CD4-positive, alpha-beta T cell treated with Interleukin-21 for 1 hour (primary cell): ENCODE data around the gene MYH11.

Experiments
- DNase-seq: peaks from one replicate; pipeline ENCODE4 v3.0.0-alpha.2; 2020

The MYH11 gene

DNA sequence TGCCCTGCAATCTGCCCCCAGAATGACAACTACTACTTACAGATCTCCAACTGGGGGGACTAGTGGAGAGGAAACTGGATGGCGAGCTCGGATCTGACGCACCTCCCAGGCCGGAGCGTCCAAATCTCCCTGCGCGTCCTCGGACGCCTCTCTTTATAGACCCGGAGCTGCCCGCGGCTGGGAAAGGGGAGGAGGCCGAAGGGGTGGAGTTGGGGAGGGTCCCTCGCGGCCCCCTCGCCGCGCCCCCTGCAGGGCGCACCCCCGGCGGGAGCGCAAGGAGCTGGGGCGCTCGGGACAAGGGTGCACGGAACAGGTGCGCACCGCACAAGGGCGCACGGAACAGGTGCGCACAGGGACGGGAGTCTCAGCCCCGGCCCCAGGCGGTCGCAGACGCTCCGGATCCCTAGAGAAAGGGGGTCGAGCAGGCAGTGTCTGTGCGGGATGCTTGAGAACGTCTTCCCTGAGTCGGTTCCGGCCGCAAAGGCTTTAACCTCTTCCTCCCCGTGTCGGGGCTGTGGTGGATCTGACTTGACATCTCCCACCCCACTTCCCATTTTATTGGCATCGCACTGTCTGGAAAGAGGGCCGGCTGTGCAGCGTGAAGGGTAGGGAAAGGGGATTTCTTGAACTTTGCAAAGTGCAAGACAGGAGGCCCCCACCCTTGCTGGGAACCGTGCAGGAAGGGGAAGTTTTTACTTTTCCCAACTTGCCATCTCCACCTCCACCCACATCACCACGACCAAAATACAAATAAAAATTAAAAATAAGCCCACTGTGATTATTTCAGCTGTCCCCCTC is at the start of gene MYH11:
Gene MYH11, minus strand, starts transcription at position 128 of the 798 bp plus-strand sequence. CDS start 18,776 bp downstream, outside the sequence.
- DNase-seq = no peak

DNA sequence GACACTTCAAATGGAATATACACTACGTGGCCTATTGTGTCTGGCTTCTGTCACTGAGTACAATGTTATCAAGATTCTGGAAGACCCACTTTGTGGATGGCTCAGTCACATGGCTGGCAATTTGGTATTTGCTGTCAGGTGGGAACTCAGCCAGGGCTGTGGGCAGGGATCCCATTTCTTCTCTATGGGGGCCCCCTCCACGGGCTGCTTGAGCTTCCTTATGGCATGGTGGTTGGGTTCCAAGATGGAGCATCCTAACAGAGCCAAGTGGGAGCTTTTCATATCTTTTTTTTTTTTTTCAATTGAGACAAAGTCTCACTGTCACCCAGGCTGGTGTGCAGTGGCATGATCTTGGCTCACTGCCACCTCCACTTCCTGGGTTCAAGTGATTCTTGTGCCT is 49.6 kb upstream of the MYH11 start:
- DNase-seq = no peak

DNA sequence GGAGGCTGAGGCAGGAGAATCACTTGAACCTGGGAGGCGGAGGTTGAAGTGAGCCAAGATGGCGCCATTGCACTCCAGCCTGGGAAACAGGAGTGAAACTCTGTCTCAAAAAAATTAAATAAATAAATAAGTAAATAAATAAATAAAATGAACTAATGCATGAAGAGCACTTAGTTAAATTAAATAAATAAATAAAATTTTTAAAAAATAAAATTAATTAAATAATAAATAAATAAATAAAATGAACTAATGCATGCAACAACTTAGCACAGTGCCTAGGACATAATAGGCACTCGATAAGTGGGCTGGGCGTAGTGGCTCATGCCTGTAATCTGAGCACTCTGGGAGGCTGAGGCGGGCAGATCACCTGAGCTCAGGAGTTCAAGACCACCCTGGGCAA is 47.1 kb upstream of the MYH11 start:
- DNase-seq = no peak

DNA sequence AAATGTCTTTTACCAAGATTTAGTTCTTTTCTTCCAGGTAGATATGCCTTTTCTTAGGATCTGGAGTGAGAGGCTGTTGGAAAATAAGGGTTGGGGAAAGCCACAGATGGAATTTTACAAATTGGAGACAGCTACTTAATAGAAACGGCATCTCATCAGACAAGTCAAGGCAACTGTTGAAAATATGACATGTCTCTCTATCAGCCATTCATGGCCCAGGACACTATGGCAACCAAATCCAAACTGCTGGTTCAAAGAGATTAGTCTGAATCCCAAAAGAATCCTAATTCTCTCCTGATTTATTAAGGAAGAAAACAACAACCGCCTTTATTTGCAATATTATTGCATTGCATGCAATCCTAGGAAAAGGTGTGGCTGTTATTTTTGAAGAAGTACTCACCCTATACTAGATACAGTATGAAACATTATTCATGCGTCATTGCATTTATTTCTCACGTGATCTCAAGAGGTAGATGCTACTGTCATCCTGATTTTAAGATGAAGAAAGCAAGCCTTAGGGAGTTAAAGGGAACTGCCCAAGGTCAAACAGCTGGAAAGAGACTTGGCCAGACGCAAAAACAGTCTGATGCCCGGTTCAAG is 44.2 kb upstream of the MYH11 start:
- no peak for DNase-seq

DNA sequence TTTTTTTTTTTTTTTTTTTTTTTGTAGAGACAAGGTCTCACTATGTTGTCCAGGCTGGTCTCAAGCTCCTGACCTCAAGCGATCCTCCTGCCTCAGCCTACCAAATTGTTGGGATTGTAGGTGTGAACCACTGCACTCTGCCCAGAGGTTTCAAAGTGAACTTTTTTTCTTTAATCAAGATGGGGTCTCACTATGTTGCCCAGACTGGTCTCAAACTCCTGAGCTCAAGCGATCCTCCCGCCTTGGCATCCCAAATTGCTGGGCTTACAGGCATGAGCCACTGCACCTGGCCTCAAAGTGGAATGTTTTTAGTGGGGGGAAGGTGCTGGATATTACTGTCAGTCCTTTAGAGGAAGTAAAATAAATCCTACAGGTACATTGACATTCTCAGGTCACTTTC is 43.5 kb upstream of the MYH11 start:
- DNase-seq = no peak

DNA sequence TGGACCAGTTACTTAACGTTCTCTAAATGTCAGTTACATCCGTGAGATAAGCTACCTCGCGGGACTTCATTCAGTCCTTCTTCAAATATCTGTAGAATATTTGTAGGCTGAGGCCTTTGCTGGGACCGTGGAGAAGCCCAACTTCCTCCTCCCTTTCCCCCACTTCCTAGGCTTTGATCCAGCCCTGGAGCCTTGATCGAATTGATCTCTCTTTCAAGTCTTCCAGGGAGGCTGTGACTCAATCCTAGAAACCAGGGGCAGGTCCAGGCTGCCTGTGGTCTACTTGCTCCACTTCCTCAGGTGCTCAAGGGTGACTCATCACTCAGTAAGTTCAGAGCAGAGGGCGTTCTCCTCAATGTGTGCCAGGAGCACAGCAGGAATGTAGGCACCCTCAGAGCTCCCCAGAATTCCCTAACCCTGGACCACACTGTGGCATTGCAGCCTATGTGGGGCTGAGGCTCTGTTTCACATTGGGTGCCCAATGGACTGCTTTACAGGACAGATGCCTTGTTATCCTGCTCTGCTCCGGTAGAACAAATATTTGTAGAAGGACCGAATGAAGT is 42.8 kb upstream of the MYH11 start:
- no peak for DNase-seq

DNA sequence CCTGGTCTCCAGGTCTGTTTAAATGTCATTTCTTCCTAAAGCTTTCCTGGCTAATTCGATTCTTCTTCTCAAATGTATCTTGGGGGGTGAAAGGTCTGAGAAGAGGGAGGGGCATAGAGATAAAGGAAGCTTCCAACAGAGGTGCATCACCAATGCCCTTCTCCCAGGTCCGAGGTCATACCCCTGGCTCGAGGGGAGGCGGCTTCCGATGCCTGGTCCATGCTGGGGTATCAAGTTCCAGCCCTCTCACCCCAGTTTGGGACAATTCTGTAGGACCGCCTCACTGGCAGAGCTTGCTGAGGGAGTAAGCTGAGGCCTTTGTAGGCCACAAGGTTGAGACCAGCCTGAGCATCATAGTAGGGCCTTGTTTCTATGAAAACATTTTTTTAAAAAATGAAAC is 41.8 kb upstream of the MYH11 start:
- no peak for DNase-seq

DNA sequence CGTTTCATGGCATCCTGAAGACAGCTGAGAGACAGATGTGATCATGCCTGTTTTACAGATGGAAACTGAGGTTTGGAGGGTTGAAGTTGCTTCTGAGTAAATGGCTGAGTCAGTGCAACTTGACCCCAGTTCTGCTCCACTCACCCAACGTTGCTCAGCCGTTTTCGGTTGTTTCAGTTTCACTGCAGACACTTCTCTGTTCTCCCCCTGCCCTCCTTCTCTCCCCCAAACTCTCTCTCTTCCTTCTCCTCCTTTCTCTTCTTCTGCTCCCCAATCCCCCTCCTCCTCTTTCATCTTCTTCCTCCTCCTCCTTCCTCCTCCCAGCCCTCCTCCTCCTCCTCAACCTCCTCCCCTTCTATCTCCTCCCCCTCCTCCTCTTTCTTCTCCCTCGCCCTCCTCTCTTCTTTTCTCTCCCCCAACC is 41.0 kb upstream of the MYH11 start:
- no peak for DNase-seq

DNA sequence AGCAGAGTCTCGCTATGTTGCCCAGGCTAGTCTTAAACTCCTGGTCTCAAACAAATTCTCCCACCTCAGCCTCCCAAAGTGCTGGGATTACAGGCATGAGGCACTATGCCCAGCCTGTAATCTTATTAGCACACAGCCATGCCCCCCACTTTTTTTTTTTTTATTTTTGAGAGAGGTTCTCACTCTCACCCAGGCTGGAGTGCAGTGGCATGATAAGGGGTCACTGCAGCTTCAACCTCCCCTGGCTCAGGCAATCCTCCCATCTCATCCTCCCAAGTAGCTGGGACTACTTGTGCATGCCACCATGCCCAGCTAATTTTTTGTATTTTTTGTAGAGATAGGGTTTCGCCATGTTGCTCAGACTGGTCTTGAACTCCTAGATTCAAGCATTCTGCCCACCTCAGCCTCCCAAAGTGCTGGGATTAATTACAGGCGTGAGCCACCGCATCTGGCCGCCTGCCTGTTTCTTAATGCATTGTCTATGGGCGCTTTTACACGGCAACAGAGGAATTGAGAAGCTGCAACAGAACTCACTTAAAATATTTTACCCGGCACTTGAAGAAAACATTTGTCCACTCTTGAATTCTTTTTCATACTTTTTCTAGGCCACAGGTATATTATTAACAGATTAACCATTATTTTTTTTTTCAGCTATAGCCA is 40.4 kb upstream of the MYH11 start:
- DNase-seq = no peak

DNA sequence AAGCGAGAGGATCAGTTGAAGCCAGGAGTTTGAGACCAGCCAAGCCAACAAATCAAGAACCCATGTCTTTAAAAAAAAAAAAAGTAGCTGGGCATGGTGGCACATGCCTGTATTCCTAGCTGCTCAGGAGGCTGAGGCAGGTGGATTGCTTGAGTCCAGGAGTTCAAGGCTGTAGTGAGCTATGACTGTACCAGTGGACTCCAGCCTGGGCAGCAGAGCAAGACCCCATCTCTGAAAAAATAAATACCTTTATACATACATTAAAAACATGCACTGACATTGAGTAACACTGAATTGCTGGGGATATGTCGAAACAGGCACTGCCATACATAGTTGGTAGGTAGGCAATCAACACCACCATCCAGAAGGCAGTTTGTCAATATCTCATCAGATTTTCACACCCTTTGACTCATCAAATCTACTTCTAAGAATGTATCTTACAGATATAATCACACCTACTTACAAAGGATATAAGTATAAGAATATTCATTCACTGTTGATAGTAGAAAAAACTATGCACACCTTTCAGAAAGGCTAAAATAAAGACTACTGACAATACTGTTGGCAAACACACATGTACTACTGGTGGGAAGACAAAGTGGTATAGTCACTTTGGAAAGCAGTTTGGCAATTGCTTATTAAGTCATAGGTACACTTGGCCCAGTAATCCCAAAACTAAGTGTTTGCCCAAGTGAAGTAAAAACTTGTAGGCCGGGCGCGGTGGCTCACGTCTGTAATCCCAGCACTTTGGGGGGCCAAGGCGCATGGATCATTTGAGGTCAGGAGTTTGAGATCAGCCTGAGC is 37.9 kb upstream of the MYH11 start:
- no peak for DNase-seq

DNA sequence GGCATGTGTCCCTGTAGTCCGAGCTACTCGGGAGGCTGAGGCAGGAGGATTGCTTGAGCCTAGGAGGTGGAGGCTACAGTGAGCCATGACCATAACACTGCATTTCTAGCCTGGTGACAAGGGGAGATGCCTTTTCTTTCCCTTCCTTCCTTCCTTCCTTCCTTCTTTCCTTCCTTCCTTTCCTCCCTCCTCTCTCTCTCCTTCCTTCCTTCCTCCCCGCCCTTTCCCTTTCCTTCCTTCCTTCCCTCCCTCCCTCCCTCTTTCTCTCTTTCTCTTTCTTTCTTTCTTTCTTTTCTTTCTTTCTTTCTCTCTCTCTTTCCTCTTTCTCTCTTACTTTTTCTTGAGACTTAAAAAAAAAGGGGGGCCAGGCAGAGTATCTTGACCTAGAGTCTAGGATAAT is 34.7 kb upstream of the MYH11 start:
- no peak for DNase-seq

DNA sequence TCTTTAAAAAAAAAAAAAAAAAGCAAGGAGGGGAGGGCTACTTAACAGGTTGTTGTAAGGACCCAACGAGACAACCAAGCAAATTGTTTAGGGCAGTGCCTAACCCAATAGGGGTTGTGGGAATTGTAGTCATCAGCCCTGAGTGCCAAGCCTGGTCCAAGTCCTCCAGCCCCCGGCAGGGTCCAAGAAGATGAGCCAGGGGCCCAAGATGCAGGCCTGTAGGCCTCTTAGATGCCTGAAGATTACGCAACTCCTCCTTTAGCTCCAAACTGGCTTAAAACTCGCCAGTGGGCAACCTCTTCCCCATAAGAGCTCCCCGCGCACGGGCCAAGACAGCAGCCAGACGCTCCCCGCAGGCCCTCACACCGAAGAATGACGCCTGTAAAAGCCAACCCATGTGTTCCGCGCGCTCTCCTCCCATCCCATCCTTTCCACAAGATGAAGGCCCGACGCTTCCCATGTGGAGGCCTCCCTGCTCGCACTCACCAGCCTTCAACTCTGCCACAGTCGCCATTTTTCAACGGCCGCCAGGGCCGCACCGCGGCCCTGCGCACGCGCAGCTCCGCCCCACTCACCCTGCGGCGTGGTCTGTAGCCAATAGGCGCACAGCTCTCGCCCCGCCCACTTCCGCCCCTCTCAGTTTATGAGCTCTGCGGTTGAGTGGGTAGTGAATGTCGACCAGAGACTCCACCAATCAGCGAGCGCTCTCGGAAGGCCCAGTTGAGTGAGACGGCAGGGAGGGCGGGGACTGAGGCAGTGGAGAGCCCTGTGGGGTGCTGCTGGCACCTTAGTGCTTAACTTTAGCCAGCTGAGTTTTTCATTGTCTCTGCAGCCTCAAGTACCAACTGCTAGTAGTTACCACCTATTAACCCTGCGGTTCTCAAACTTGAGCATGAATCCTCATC is 31.5 kb upstream of the MYH11 start, which contains the start of gene CEP20:
Gene CEP20, minus strand, starts transcription at position 532 of the 905 bp plus-strand sequence. Its CDS starts 18 bp downstream, at position 514.
- peak; percentile 100 for DNase-seq

DNA sequence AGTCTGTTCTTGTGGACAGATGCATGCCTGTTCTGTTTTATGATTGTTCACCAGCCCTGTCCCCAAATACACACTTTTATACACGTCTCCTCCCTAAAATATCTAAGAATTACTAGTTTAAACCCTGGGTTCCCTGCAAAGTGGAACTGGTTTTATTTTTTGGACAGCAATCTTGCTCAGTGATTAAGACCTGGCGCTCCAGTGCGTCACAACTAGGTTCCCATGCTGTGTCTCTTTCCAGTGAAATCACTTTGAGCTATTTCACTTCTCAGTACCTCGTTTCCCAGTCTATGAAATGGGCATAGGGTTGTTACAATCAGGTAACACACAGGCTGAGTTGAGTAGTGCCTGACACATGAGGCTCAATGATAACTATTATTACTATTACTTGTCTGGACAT is 30.5 kb upstream of the MYH11 start:
- DNase-seq = no peak

DNA sequence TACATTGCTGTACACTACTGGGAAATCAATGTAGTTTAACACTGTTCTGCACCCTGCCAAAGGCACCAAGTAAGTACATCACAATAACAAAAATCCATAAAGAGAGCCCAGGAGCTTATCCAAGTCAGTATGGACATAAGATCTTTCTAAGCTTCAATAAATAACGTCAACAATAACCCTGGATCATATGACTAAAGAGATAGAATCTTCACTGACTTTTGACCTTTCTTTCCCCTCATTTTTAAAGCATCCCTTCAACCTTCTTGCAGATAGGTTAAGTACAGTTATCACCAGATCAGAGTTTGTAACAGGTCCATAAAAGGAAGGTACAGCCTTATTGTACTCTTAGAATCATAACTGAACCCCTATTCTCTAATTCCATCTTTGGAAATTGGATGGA is 29.2 kb upstream of the MYH11 start:
- DNase-seq = no peak

DNA sequence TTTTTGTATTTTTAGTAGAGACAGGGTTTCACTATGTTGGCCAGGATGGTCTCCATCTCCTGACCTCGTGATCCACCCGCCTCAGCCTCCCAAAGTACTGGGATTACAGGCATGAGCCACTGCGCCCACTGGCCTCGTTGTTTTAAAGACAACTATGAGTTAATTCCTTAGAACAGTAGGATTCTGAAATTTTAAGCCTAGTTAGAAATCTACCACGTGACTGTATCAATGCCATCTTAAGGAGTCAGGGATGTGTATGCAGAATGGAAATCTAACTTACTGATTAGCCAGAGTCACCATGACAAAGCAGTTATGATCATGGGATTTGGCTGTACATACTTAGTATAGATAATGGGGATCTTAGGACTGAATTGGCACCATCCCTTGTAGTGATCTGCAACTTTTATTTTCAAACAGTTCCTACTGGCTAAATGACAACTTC is 28.8 kb upstream of the MYH11 start:
- no peak for DNase-seq

DNA sequence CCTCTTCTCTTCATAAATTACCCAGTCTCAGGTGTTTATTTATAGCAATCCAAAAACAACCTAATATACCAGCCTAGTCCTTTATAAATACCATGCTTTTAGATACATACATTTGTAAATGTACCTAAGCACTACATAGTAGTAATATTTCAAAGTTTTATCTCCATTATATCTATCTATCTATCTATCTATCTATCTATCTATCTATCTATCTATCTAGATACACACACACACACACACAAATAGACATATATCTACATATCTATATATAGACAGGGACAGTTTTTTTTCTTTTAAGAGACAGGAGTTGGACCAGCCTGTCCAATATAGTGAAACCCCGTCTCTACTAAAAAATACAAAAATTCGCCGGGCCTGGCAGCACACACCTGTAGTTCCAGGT is 25.7 kb upstream of the MYH11 start:
- DNase-seq = no peak

DNA sequence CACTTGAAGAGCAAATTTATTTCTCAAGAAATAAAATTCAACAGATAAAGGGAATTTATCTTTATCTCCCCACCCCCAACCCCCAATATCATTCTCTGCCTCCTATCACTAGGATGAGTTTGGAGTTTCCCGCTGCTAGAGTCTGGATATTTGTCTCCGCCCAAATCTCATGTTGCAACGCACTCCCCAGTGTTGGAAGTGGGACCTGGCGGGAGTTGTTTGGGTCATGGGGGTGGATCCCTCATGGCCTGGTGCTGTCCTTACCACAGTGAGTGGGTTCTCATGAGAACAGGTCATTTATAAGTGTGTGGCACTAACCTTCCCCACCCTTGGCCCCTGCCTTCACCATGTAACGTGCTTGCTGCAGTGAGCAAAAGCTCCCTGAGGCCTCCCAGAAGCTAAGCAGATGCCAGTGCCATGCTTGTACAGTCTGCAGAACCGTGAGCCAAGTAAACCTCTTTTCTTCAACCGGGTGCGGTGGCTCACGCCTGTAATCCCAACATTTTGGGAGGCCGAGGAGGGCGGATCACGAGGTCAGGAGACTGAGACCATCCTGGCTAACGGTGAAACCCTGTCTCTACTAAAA is 25.1 kb upstream of the MYH11 start:
- no peak for DNase-seq

DNA sequence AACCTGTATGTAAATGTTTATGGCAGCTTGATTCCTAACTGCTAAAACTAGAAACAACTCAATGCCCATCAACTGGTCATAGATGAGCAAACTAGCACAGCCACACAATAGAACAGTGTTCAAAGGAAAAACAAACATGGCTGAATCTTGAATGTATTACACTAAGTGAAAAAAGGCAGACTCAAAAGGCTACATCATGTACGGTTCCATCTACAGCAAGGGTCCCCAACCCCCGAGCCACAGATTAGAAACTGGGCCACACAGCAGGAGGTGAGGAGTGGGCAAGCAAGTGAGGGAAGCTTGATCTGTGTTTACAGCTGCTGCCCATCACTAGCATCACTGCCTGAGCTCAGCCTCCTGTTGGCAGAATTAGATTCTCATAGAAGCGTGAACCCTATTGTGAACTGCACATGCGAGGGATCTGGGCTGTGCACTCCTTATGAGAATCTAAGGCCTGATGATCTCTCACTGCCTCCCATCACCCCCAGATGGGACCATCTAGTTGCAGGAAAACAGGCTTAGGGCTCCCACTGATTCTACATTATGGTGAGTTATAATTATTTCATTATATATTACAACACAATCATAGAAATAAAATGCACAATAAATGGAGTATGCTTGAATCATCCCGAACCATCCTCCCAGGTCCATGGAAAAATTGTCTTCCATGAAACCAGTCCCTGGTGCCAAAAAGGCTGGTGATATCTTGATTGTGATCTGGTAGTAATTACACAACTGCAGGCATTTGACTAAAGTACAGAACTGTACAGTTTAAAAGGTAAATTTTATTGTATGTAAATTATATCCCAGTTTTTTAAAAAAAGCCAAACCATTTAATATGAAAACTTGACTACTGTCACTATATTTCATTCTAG is 23.8 kb upstream of the MYH11 start:
- no peak for DNase-seq

DNA sequence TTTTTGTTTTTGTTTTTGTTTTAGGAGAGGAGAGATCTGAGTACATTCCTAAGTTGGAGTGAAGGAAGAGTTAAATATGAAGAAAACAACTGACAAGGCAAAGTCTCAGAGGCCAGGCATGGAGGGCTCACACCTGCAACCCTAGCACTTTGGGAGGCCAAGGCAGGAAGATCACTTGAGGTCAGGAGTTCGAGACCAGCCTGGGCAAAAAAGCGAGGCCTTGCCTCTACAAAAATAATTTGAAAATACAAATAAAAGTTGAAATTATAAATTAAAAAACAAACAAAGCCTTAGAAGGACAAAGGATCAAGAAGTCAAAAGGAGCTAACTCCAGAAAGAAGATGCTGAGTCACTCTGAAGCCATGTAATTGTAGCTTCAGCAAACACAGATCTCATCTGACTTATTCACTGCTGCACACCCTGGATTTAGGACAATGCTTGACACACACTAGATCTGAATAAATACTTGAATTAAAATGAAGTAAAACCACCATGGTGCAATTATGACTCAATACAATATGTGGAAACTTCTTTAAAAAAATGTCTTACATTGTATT is 22.5 kb upstream of the MYH11 start:
- no peak for DNase-seq

DNA sequence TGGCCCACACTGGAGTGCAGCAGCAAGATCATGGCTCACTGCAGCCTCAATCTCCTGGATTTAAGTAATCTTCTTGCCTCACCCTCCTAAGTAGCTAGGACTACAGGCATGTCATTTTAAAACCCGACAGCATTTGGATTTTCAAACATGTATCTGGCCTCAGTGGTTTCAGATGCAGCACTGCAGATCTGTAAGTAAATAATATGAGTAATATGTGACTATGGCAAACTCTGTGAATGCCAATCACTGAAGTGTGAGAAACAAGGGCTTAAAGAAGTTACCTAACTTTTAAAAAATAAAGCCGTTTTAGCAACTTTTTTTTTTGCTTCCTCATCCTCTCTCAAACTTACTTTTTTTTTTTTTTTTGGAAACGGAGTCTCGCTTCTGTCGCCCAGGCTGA is 19.7 kb upstream of the MYH11 start:
- no peak for DNase-seq
